HepG2 (cell line): Measurements from ENCODE around the gene SMYD1. TPM values are rescaled to one million over a fixed set of nuclear protein-coding genes. Genes with fewer than 3 reads are reported as not detected.
A peak's percentile ranks its signal among the peaks of the same experiment; 100 is the strongest.

Experiments
- AHDC1 ChIP-seq: sonication (generic); formaldehyde crosslinking; IDR thresholded peaks from 2 replicates; pipeline ENCODE4 v1.5.1; 2020; ENCODE audit warnings: mild to moderate bottlenecking, missing genetic modification reagents, borderline replicate concordance
- CCDC6 ChIP-seq: sonication (generic); formaldehyde crosslinking; IDR thresholded peaks from 2 replicates; pipeline ENCODE4 v1.8.1; 2022; ENCODE audit warnings: mild to moderate bottlenecking, missing genetic modification reagents, moderate library complexity
- FOXC1 ChIP-seq: sonication (generic); formaldehyde crosslinking; IDR thresholded peaks from 2 replicates; pipeline ENCODE4 v1.8.0; 2022; ENCODE audit warnings: mild to moderate bottlenecking, missing genetic modification reagents, borderline replicate concordance
- HMG20B ChIP-seq: conservative IDR thresholded peaks from 2 replicates; pipeline ENCODE4 v1.6.1; 2016; ENCODE audit warnings: missing genetic modification reagents, missing compliant biosample characterization
- JUN ChIP-seq: sonication (generic); formaldehyde crosslinking; IDR thresholded peaks from 2 replicates; pipeline ENCODE4 v1.4.0; 2020; ENCODE audit warnings: mild to moderate bottlenecking, missing genetic modification reagents
- PAWR ChIP-seq: sonication (generic); formaldehyde crosslinking; IDR thresholded peaks from 2 replicates; pipeline ENCODE4 v1.4.0; 2020; ENCODE audit warnings: missing genetic modification reagents, mild to moderate bottlenecking, borderline replicate concordance
- SP2 ChIP-seq: sonication (generic); formaldehyde crosslinking; IDR thresholded peaks from 2 replicates; pipeline ENCODE4 v1.5.1; 2020; ENCODE audit warnings: mild to moderate bottlenecking, missing genetic modification reagents
- TCF7 ChIP-seq: sonication (generic); IDR thresholded peaks from 2 replicates; pipeline ENCODE4 v1.6.1; 2016; ENCODE audit warnings: antibody characterized with exemption, low read depth
- TFAP4 ChIP-seq: sonication (generic); IDR thresholded peaks from 2 replicates; pipeline ENCODE4 v1.6.1; 2016; ENCODE audit warnings: low read depth, borderline replicate concordance
- TFE3 ChIP-seq: IDR thresholded peaks from 2 replicates; pipeline ENCODE4 v1.6.1; 2016
- ZFP91 ChIP-seq: sonication (generic); formaldehyde crosslinking; IDR thresholded peaks from 2 replicates; pipeline ENCODE4 v1.9.0; 2022; ENCODE audit warnings: missing genetic modification reagents, mild to moderate bottlenecking, borderline replicate concordance
- ZNF225 ChIP-seq: sonication (generic); formaldehyde crosslinking; IDR thresholded peaks from 2 replicates; pipeline ENCODE4 v1.4.0; 2020; ENCODE audit warnings: mild to moderate bottlenecking, missing genetic modification reagents
- ZNF326 ChIP-seq: sonication (generic); formaldehyde crosslinking; IDR thresholded peaks from 2 replicates; pipeline ENCODE4 v1.4.0; 2020; ENCODE audit warnings: missing genetic modification reagents, borderline replicate concordance
- ZNF580 ChIP-seq: IDR thresholded peaks from 2 replicates; pipeline ENCODE4 v1.6.1; 2016; ENCODE audit warnings: low read depth, borderline replicate concordance
- ZSCAN22 ChIP-seq: sonication (generic); formaldehyde crosslinking; IDR thresholded peaks from 2 replicates; pipeline ENCODE4 v1.4.0; 2020; ENCODE audit warnings: mild to moderate bottlenecking, missing genetic modification reagents
- polyA plus RNA-seq, 8 experiments: library from polyadenylated mRNA; depleted of rRNA in 3 of 8; stranded (reverse) in 7 of 8; unstranded in 1 of 8; fragments of >200 nt; fragmentation: Illumina TruSeq in 4 of 8; extraction: Trizol in 4 of 8; gene quantifications; 2 replicates each; pipeline versions ENCODE4 v1.2.1 to v1.2.3, GENCODE V29; 2011 to 2016; ENCODE audit warnings: low read depth in 4 of 8, missing spikeins in 1 of 8, mixed read lengths in 1 of 8; ENCODE audit not compliant: insufficient read depth in 1 of 8
- total RNA-seq, 5 experiments: library from RNA; depleted of rRNA; stranded (reverse); fragments of >200 nt; fragmentation: Illumina TruSeq; extraction: Trizol; gene quantifications; 2 replicates each; pipeline ENCODE4 v1.2.3, GENCODE V29; 2016; ENCODE audit warnings: low read depth in 1 of 5

The SMYD1 gene
- total and polyA plus RNA-seq, 2 of the 13 experiments (the other 11 are each of a cell fraction or from before 2014, with no cell fraction given), result not detected

GRCh38 chr2:88123975-88124917, 56.6 kb downstream of the SMYD1 start (continued):
- no peak for TF ChIP-seq ZSCAN22
- no peak for TF ChIP-seq HMG20B (CRISPR knock-in tag)
- TF ChIP-seq FOXC1 (CRISPR knock-in tag), result no peak
- TF ChIP-seq PAWR (CRISPR knock-in tag), result no peak
- no peak for TF ChIP-seq ZNF225
- TF ChIP-seq ZFP91 (CRISPR knock-in tag), result peak; percentile 49; the same call in 1 of the 2 replicates
- TF ChIP-seq CCDC6 (CRISPR knock-in tag), result no peak
- no peak for TF ChIP-seq TFAP4
- no peak for TF ChIP-seq SP2 (CRISPR knock-in tag)
- TF ChIP-seq ZNF580, result no peak
- peak; percentile 59; the same call in 1 of the 2 replicates for TF ChIP-seq ZNF326 (CRISPR knock-in tag)
- TF ChIP-seq JUN (CRISPR knock-in tag), result no peak
- TF ChIP-seq TCF7, result no peak
- TF ChIP-seq TFE3 (CRISPR knock-in tag), result no peak
- TF ChIP-seq AHDC1 (CRISPR knock-in tag), result no peak
